Endothelial cell (in vitro differentiated cells): ENCODE measurements around the gene TMEM95. TPM values are rescaled to one million over a fixed set of nuclear protein-coding genes. Genes with fewer than 3 reads are reported as not detected.
"Not testable (repeated sequence)": the region's sequence is repeated elsewhere in the genome, so short reads cannot be mapped to it uniquely, and the experiment has no call there.

ENCODE experiments used
- DNase-seq: peaks from one replicate; pipeline ENCODE4 v3.0.0; 2021; ENCODE audit warnings: low spot score
- H3K27ac Mint-ChIP-seq: one replicate; pipeline ENCODE4 v1.8.0; 2021; ENCODE audit warnings: mixed read lengths, inconsistent platforms; ENCODE audit not compliant: unreplicated experiment
- H3K27me3 Mint-ChIP-seq: one replicate; pipeline ENCODE4 v1.8.0; 2021; ENCODE audit warnings: mild to moderate bottlenecking, moderate library complexity, mixed read lengths, inconsistent platforms; ENCODE audit not compliant: unreplicated experiment
- H3K36me3 Mint-ChIP-seq: one replicate; pipeline ENCODE4 v1.8.0; 2021; ENCODE audit warnings: mild to moderate bottlenecking, low read depth, mixed read lengths, inconsistent platforms; ENCODE audit not compliant: unreplicated experiment
- H3K4me1 Mint-ChIP-seq: one replicate; pipeline ENCODE4 v1.8.0; 2021; ENCODE audit warnings: mild to moderate bottlenecking, mixed read lengths, inconsistent platforms; ENCODE audit not compliant: unreplicated experiment
- H3K4me3 Mint-ChIP-seq: one replicate; pipeline ENCODE4 v1.8.0; 2021; ENCODE audit warnings: mild to moderate bottlenecking, mixed read lengths, inconsistent platforms; ENCODE audit not compliant: unreplicated experiment
- H3K9me3 Mint-ChIP-seq: one replicate; pipeline ENCODE4 v1.8.0; 2021; ENCODE audit warnings: mixed read lengths, inconsistent platforms; ENCODE audit not compliant: unreplicated experiment
- CTCF ChIP-seq: fragments of 200-600 bp; sonication (generic); IDR thresholded peaks from one replicate; pipeline ENCODE4 v1.5.0; 2021; ENCODE audit warnings: antibody characterized with exemption; ENCODE audit not compliant: unreplicated experiment
- total RNA-seq: library from RNA; stranded (reverse); fragmentation: NEBNext Ultra II Directional; extraction: Animal tissue kit (Norgen Biotek cat#: 25700); gene quantifications from one replicate; pipeline ENCODE4 v1.2.1, GENCODE V29; 2021; ENCODE audit not compliant: unreplicated experiment

TMEM95 gene
- total RNA-seq, 1 donor from 2014 or later, result not detected

DNA sequence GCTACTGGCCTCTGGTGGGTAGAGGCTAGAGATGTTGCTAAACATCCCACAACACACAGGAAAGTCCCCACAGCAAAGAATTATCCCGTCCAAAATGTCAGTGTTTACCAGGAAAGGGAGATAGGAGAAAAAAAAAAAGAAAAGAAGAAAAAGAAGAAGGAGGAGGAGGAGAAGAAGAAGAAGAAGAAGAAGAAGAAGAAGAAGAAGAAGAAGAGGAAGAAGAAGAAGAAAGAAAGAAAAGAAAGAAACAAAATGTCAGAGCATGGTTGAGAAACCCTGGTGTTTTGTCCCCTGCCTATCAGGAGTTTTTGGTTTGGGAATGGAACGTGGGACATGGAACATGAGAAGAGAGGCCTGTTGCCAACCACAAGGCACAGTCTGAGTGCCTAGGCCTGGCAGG is 2.4 kb downstream of the TMEM95 start:
- Mint-ChIP-seq H3K27me3 (peaks cover 9% of the 10 kb centered on the region), H3K27ac (no peak overlapping the region), H3K4me3 (no peak overlapping the region), H3K36me3 (peaks cover 3% of the 10 kb centered on the region), H3K4me1 (peaks cover 13% of the 10 kb centered on the region), H3K9me3 (no peaks in the 10 kb centered on the region)
- no peak for DNase-seq
- TF ChIP-seq CTCF, result no peak

GRCh38 chr17:7361906-7362305 is 7.0 kb downstream of the TMEM95 start:
- H3K9me3 Mint-ChIP-seq, result no peaks in the 10 kb centered on the region
- peak overlapping the region; percentile 22 for H3K4me3 Mint-ChIP-seq
- peaks cover 3% of the 10 kb centered on the region for H3K36me3 Mint-ChIP-seq
- no peak overlapping the region for H3K27ac Mint-ChIP-seq
- H3K4me1 Mint-ChIP-seq, result peaks cover 9% of the 10 kb centered on the region
- no peaks in the 10 kb centered on the region for H3K27me3 Mint-ChIP-seq
- no peak for TF ChIP-seq CTCF
- DNase-seq, result no peak

GRCh38 chr17:7363311-7363710 is 8.4 kb downstream of the TMEM95 start:
- H3K9me3 Mint-ChIP-seq, result no peaks in the 10 kb centered on the region
- H3K27me3 Mint-ChIP-seq, result no peaks in the 10 kb centered on the region
- peaks cover 9% of the 10 kb centered on the region for H3K4me1 Mint-ChIP-seq
- no peak for TF ChIP-seq CTCF
- no peak overlapping the region for H3K4me3 Mint-ChIP-seq
- H3K36me3 Mint-ChIP-seq, result peaks cover 3% of the 10 kb centered on the region
- DNase-seq, result no peak
- H3K27ac Mint-ChIP-seq, result no peak overlapping the region

DNA sequence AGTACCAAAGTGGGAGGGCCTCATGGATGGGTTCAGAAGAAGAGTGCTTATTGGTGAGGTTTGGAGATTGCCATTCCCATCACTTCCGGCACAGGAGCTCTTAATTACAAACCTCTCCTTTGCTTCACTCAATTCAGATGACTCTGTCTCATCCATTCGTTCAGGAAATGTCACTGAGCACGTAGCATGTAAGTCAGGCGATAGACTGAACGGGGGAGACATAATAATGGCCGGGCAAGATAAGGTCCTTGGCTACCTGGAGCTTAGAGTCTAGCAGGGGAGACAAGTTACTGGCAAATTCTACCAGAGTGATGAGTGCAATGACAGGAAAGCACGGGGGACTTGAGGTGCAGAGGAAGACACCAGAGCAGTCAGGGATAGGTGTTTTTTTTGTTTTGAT is 11.0 kb downstream of the TMEM95 start:
- DNase-seq, H3K4me3 Mint-ChIP-seq, H3K27me3 Mint-ChIP-seq, H3K9me3 Mint-ChIP-seq, H3K27ac Mint-ChIP-seq, H3K36me3 Mint-ChIP-seq, H3K4me1 Mint-ChIP-seq: not testable (repeated sequence)

DNA sequence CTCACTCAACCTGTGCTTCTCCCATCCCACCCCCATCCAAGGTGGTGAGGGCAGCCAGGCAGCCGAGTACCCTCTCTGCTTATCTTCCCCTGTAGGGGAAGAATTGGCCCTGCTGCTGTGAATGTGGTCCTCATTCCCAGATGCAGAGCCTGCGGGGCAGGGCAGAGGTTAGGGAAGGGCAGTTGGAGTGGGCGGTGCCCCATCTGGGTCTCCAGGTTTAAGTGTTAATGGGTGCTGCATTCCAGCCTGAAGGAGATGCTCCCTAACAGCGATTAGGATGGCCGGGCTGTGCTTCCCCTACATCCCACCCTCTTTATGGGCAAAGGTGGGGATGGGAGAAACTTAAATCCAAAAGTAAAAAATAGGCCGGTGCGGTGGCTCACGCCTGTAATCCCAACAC is 12.1 kb downstream of the TMEM95 start:
- TF ChIP-seq CTCF, result no peak
- Mint-ChIP-seq H3K27me3 (peaks cover 2% of the 10 kb centered on the region), H3K9me3 (no peaks in the 10 kb centered on the region), H3K27ac (no peak overlapping the region), H3K4me1 (no peaks in the 10 kb centered on the region), H3K4me3 (no peak overlapping the region), H3K36me3 (peaks cover under 1% of the 10 kb centered on the region)
- DNase-seq, result no peak
